ENCODE data around the gene SRL.
A peak's percentile ranks its signal among the peaks of the same experiment; 100 is the strongest.

- TF ChIP-seq CTCF (IDR thresholded peaks at IDR 0.05): peak; percentile 82 to 93
- no peak for TF ChIP-seq POLR2A (IDR thresholded peaks at IDR 0.05)
- TF ChIP-seq POLR2AphosphoS5 (IDR thresholded peaks at IDR 0.05): no peak
- TF ChIP-seq EP300 (IDR thresholded peaks at IDR 0.05): no peak
Observed at GRCh38 chr16:4288148-4288921, 46.5 kb upstream of the SRL start.

Data from suprapubic skin (tissue), 4 donors.